Measurements from ENCODE around the gene NLRC4.

GRCh38 chr2:32237996-32238395, 26.7 kb downstream of the NLRC4 start:
- TF ChIP-seq CTCF (optimal IDR thresholded peaks at IDR 0.05 in 1 of 3, IDR thresholded peaks at IDR 0.05 in 1 of 3, conservative IDR thresholded peaks at IDR 0.05 in 1 of 3; ENCODE audit: extremely low read depth in 1 of 3, insufficient read depth in 2 of 3, low read length in 3 of 3) (no peak), EZH2 (IDR thresholded peaks at IDR 0.05; ENCODE audit: low read length) (no peak)

Data from keratinocyte (primary cell).